Activated CD4-positive, alpha-beta T cell treated with anti-CD3 and anti-CD28 coated beads for 36 hours (primary cell): Measurements from ENCODE around the gene SANBR. TPM values are rescaled to one million over a fixed set of nuclear protein-coding genes. Genes with fewer than 3 reads are reported as not detected.
A peak's percentile ranks its signal among the peaks of the same experiment; 100 is the strongest.
"Not testable (repeated sequence)": the region's sequence is repeated elsewhere in the genome, so short reads cannot be mapped to it uniquely, and the experiment has no call there.

Experiments
- ATAC-seq: fragments of 200-7000 bp; cut with Tn5 transposase; one replicate; pipeline ENCODE4 v1.10.0; 2021; ENCODE audit warnings: mild to moderate bottlenecking, moderate library complexity
- CTCF ChIA-PET: fragments of 350-600 bp; sonication (Branson Sonifier 250); formaldehyde crosslinking; loops from one replicate; lab custom pipeline; 2021; ENCODE audit warnings: antibody characterized with exemption; lab: Charles Lee
- POLR2A ChIA-PET: fragments of 350-600 bp; sonication (Branson Sonifier 250); formaldehyde crosslinking; loops from one replicate; lab custom pipeline; 2021; ENCODE audit warnings: antibody characterized with exemption, inconsistent platforms; lab: Charles Lee
- DNase-seq: peaks from one replicate; pipeline ENCODE4 v3.0.0-alpha.2; 2020
- H3K27ac Mint-ChIP-seq: one replicate; pipeline ENCODE4 v1.8.0; 2021; ENCODE audit warnings: mixed read lengths
- H3K27me3 Mint-ChIP-seq: one replicate; pipeline ENCODE4 v1.8.0; 2021; ENCODE audit warnings: mixed read lengths
- H3K36me3 Mint-ChIP-seq: one replicate; pipeline ENCODE4 v1.8.0; 2021; ENCODE audit warnings: low read depth, mixed read lengths
- H3K4me1 Mint-ChIP-seq: one replicate; pipeline ENCODE4 v1.8.0; 2021; ENCODE audit warnings: mixed read lengths
- H3K4me3 Mint-ChIP-seq: one replicate; pipeline ENCODE4 v1.8.0; 2021; ENCODE audit warnings: mild to moderate bottlenecking, moderate library complexity, mixed read lengths
- H3K9me3 Mint-ChIP-seq: one replicate; pipeline ENCODE4 v1.8.0; 2021; ENCODE audit warnings: low read depth, mixed read lengths
- intact Hi-C, 2 experiments: fragments of 100-400 bp; cut with DNase I in 1 of 2; cut with micrococcal nuclease in 1 of 2; formaldehyde crosslinking; loops; one replicate each; pipeline versions ENCODE4 v1.14.2 to v1.15.1; 2022 to 2024; cut with DNase I, micrococcal nuclease
- total RNA-seq, 2 experiments: library from RNA; stranded (reverse); gene quantifications; one replicate each; pipeline ENCODE4 v1.2.3, GENCODE V29; 2021

SANBR gene
- total RNA-seq, 2 experiments from 2014 or later: 2.5 to 3.0 TPM

DNA sequence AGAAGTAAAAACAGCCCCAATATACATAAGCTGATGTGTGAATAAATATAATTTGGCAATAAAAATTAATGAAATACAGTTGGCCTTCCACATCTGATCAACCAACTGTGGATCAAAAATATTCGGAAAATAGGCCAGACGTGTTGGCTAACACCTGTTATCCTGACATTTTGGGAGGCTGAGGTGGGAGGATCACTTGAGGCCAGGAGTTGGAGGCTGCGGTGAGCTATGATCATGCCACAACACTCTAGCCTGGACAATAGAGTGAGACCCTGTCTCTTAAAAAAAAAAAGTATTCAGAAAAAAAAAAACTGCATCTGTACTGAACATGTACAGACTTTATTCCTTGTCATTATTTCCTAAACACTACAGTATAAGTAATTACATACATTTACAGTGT lies 36.1 kb upstream of the SANBR start:
- H3K9me3 Mint-ChIP-seq: no peaks in the 10 kb centered on the region
- no peak overlapping the region for H3K4me3 Mint-ChIP-seq
- ATAC-seq (no peak), DNase-seq (no peak)
- peaks cover 29% of the 10 kb centered on the region for H3K36me3 Mint-ChIP-seq
- H3K27me3 Mint-ChIP-seq: no peaks in the 10 kb centered on the region
- CTCF ChIA-PET: no interaction called here
- peaks cover 6% of the 10 kb centered on the region for H3K4me1 Mint-ChIP-seq
- no peak overlapping the region for H3K27ac Mint-ChIP-seq
- intact Hi-C loops: no loop called here
- POLR2A ChIA-PET: no interaction called here

DNA sequence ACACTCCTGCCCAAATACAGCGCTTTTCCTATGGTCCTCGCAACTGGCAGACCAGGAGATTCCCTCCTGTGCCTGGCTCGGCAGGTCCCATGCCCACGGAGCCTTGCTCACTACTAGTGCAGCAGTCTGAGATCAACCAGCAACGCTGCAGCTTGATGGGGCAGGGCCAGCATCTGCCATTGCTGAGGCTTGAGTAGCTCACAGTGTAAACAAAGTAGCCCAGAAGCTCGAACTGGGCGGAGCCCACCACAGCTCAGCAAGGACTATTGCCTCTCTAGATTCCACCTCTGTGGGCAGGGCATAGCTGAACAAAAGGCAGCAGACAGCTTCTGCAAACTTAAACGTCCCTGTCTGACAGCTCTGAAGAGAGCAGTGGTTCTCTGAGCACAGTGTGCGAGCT lies 31.1 kb upstream of the SANBR start:
- intact Hi-C loops, H3K27ac Mint-ChIP-seq, CTCF ChIA-PET, H3K4me1 Mint-ChIP-seq, H3K4me3 Mint-ChIP-seq, DNase-seq, ATAC-seq, H3K27me3 Mint-ChIP-seq: not testable (repeated sequence)
- Mint-ChIP-seq H3K36me3 (peaks cover 38% of the 10 kb centered on the region), H3K9me3 (peaks cover 13% of the 10 kb centered on the region)
- POLR2A ChIA-PET: interaction anchor here (0.6 kb wide), 1 partner anchor 26 kb away, joined by 3 read pairs; no protein-coding TSS in a partner anchor

GRCh38 chr2:61036643-61037042 lies 29.0 kb upstream of the SANBR start:
- ATAC-seq, POLR2A ChIA-PET, H3K4me1 Mint-ChIP-seq, H3K4me3 Mint-ChIP-seq, intact Hi-C loops, H3K27me3 Mint-ChIP-seq, DNase-seq, H3K27ac Mint-ChIP-seq, CTCF ChIA-PET: not testable (repeated sequence)
- H3K36me3 Mint-ChIP-seq: peaks cover 35% of the 10 kb centered on the region
- H3K9me3 Mint-ChIP-seq: peaks cover 14% of the 10 kb centered on the region

DNA sequence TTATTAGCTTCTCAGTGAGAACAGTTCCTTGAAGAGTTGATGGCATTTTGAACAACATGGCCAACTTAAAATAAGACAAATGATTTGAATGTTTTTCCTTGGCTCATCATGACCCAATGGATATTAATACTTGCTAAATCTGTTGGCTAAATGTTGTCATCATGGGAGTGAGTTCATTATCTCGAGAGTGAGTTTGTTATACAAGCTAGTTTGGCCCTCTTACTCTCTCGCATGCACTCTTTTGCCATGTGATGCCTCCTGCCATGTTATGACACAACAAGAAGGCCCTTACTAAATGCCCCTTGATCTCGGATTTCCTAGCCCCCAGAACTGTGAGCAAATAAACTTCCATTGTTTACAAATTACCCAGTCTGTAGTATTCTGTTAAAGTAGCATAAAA lies 22.9 kb upstream of the SANBR start:
- Mint-ChIP-seq H3K9me3 (peaks cover 10% of the 10 kb centered on the region), H3K27me3 (no peaks in the 10 kb centered on the region), H3K4me3 (no peak overlapping the region), H3K27ac (no peak overlapping the region), H3K36me3 (peaks cover 19% of the 10 kb centered on the region), H3K4me1 (peaks cover 18% of the 10 kb centered on the region)
- intact Hi-C loops: no loop called here
- ChIA-PET POLR2A (no interaction called here), CTCF (no interaction called here)
- ATAC-seq (no peak), DNase-seq (no peak)

GRCh38 chr2:61044636-61045035 lies 21.0 kb upstream of the SANBR start:
- H3K4me3 Mint-ChIP-seq: no peak overlapping the region
- peaks cover 19% of the 10 kb centered on the region for H3K36me3 Mint-ChIP-seq
- ChIA-PET POLR2A (no interaction called here), CTCF (interaction anchor here (1.1 kb wide), 1 partner anchor 166 kb away, joined by 3 read pairs; no protein-coding TSS in a partner anchor)
- H3K27ac Mint-ChIP-seq: no peak overlapping the region
- intact Hi-C loops: no loop called here
- H3K27me3 Mint-ChIP-seq: no peaks in the 10 kb centered on the region
- peaks cover under 1% of the 10 kb centered on the region for H3K9me3 Mint-ChIP-seq
- H3K4me1 Mint-ChIP-seq: peaks cover 18% of the 10 kb centered on the region
- ATAC-seq: peak; percentile 42
- no peak for DNase-seq

DNA sequence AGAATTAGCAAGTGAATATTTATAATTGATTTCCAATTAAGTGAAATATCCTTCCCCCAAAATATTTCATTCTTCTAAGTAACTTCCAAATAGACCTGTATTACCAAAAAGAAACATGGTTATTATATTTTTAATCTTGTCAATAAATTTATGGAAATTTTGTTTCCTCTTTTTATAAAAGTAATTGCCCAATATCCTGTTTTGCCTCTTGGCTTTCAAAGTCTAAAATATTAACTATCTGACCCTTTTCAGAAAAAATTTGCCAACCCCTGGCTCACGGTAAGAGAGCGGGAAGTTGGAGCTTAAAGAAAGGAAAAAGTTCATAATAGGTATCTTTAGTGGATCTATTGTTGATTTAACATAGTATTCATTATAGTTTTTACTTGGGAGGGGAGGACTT lies 20.4 kb upstream of the SANBR start:
- intact Hi-C loops: no loop called here
- no peaks in the 10 kb centered on the region for H3K9me3 Mint-ChIP-seq
- H3K4me3 Mint-ChIP-seq: no peak overlapping the region
- ChIA-PET POLR2A (no interaction called here), CTCF (no interaction called here)
- H3K36me3 Mint-ChIP-seq: peaks cover 19% of the 10 kb centered on the region
- H3K27me3 Mint-ChIP-seq: no peaks in the 10 kb centered on the region
- ATAC-seq (no peak), DNase-seq (no peak)
- no peak overlapping the region for H3K27ac Mint-ChIP-seq
- H3K4me1 Mint-ChIP-seq: peaks cover 18% of the 10 kb centered on the region

DNA sequence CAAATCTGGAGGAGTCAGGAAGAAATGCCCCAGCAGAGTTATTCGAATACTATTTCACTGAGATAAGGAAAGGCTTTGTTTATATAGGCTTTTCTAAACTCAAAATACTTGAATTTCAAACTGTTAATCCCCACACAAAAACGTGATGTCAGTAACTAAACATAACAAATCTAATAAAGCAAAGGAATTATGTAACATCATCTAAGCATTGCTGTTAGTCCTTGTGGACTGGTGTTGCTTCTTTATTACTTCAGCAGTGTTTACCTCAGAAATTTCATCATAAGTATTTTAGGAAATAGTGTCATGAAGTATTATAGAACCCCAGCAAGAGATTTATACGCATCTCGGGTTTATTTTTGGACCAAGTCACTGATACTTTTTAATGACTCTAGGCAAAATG lies 19.7 kb upstream of the SANBR start:
- POLR2A ChIA-PET: no interaction called here
- Mint-ChIP-seq H3K27ac (no peak overlapping the region), H3K27me3 (no peaks in the 10 kb centered on the region), H3K9me3 (no peaks in the 10 kb centered on the region), H3K36me3 (peaks cover 19% of the 10 kb centered on the region), H3K4me3 (no peak overlapping the region), H3K4me1 (peaks cover 18% of the 10 kb centered on the region)
- intact Hi-C loops: no loop called here
- DNase-seq: no peak
- no peak for ATAC-seq
- CTCF ChIA-PET: interaction anchor here (0.5 kb wide), 1 partner anchor 393 kb away, joined by 3 read pairs; no protein-coding TSS in a partner anchor

DNA sequence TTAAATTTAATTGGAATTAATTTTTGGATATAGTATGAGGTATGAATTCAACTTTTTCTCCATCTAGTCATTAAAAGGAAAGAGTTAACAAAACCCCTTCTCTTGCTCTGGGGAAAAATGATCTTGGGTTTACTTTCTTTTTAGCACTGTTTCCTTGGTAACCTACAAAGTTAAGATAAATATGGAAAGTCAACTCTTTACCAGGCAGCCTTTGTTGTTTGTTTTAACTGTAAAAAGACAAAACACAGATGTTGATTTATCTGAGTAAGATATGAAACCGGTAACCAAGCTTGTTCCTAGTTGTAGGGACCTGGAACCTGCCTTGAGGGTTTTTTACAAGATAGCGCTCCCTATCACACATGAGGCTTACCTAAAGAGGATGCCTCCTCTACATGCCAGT lies 10.1 kb upstream of the SANBR start:
- no peak for ATAC-seq
- peaks cover 14% of the 10 kb centered on the region for H3K36me3 Mint-ChIP-seq
- intact Hi-C loops: no loop called here
- no peak for DNase-seq
- ChIA-PET POLR2A (no interaction called here), CTCF (no interaction called here)
- no peaks in the 10 kb centered on the region for H3K27me3 Mint-ChIP-seq
- no peaks in the 10 kb centered on the region for H3K4me1 Mint-ChIP-seq
- H3K9me3 Mint-ChIP-seq: no peaks in the 10 kb centered on the region
- H3K27ac Mint-ChIP-seq: peak overlapping the region; percentile 37
- no peak overlapping the region for H3K4me3 Mint-ChIP-seq

GRCh38 chr2:61057562-61057961 lies 8.1 kb upstream of the SANBR start:
- DNase-seq (no peak), ATAC-seq (no peak)
- no peaks in the 10 kb centered on the region for H3K4me1 Mint-ChIP-seq
- H3K36me3 Mint-ChIP-seq: peaks cover 11% of the 10 kb centered on the region
- no peak overlapping the region for H3K4me3 Mint-ChIP-seq
- no peaks in the 10 kb centered on the region for H3K9me3 Mint-ChIP-seq
- ChIA-PET POLR2A (no interaction called here), CTCF (no interaction called here)
- H3K27me3 Mint-ChIP-seq: no peaks in the 10 kb centered on the region
- intact Hi-C loops: no loop called here
- no peak overlapping the region for H3K27ac Mint-ChIP-seq

DNA sequence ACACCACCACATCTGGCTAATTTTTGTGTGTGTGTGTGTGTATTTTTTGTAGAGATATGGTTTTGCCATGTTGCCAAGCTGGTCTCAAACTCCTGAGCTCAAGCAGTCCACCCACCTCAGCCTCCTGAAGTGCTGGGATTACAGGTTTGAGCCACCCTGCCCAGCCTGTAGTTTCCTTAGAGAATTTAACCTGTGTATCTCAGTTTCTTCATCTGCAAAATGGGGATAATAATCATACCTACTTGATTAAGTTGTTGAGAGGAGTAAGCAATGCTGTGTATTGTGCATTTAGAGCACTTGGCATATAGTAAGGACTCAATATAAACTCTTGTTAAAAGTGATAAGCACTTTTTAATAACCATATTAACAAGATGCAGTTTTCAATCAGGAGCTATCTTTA lies 6.3 kb upstream of the SANBR start:
- H3K36me3 Mint-ChIP-seq: peaks cover 9% of the 10 kb centered on the region
- H3K9me3 Mint-ChIP-seq: no peaks in the 10 kb centered on the region
- intact Hi-C loops: no loop called here
- no peaks in the 10 kb centered on the region for H3K27me3 Mint-ChIP-seq
- no peak overlapping the region for H3K4me3 Mint-ChIP-seq
- POLR2A ChIA-PET: no interaction called here
- ATAC-seq (no peak), DNase-seq (no peak)
- H3K27ac Mint-ChIP-seq: no peak overlapping the region
- no peaks in the 10 kb centered on the region for H3K4me1 Mint-ChIP-seq
- CTCF ChIA-PET: interaction anchor here (0.8 kb wide), 1 partner anchor 8 kb away, joined by 3 read pairs; no protein-coding TSS in a partner anchor

GRCh38 chr2:61074100-61074499 lies 8.4 kb downstream of the SANBR start:
- peaks cover 1% of the 10 kb centered on the region for H3K36me3 Mint-ChIP-seq
- DNase-seq (no peak), ATAC-seq (no peak)
- no peaks in the 10 kb centered on the region for H3K9me3 Mint-ChIP-seq
- H3K27ac Mint-ChIP-seq: no peak overlapping the region
- no peak overlapping the region for H3K4me3 Mint-ChIP-seq
- ChIA-PET POLR2A (no interaction called here), CTCF (no interaction called here)
- H3K4me1 Mint-ChIP-seq: no peaks in the 10 kb centered on the region
- H3K27me3 Mint-ChIP-seq: no peaks in the 10 kb centered on the region
- intact Hi-C loops: no loop called here

DNA sequence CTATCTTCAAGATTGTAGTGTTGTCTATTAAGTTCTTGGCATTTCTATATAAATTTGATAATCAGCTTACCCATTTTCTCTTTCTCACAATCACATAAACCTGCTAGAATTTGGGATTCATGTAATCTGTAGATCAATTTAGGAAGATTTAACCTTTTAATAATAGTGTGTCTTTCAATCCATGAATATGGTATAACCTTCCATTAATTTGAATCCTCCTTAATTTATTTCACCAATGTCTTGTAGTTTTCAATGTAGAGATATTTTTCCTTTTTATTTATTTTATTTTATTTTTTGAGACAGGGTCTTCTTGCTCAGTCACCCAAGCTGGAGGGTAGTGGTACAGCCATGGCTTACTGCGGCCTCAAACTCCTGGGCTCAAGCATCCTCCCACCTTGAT lies 20.2 kb downstream of the SANBR start:
- Mint-ChIP-seq H3K36me3 (no peaks in the 10 kb centered on the region), H3K27me3 (no peaks in the 10 kb centered on the region), H3K4me3 (no peak overlapping the region), H3K4me1 (no peaks in the 10 kb centered on the region), H3K9me3 (no peaks in the 10 kb centered on the region), H3K27ac (no peak overlapping the region)
- intact Hi-C loops: no loop called here
- DNase-seq: no peak
- POLR2A ChIA-PET: no interaction called here
- ATAC-seq: no peak
- CTCF ChIA-PET: no interaction called here
